Skeletal muscle satellite cell (primary cell): Measurements from ENCODE around the gene SRL.

Experiments
- H3K27me3 ChIP-seq: 2 replicates; pipeline ENCODE4 v1.7.0; 2013; ENCODE audit warnings: low read length; ENCODE audit not compliant: control insufficient read depth, insufficient read depth
- H3K36me3 ChIP-seq: 2 replicates; pipeline ENCODE4 v1.7.0; 2013; ENCODE audit warnings: mild to moderate bottlenecking, control low read depth, low read length; ENCODE audit not compliant: insufficient read depth
- H3K4me1 ChIP-seq: 2 replicates; pipeline ENCODE4 v1.7.0; 2013; ENCODE audit warnings: low read length; ENCODE audit not compliant: control insufficient read depth, insufficient read depth
- H3K4me2 ChIP-seq: 2 replicates; pipeline ENCODE4 v1.7.0; 2013; ENCODE audit warnings: mild to moderate bottlenecking, low read length
- H3K4me3 ChIP-seq: 2 replicates; pipeline ENCODE4 v1.7.0; 2013; ENCODE audit warnings: low read length
- H3K9ac ChIP-seq: 2 replicates; pipeline ENCODE4 v1.7.0; 2013; ENCODE audit warnings: mild to moderate bottlenecking, low read depth, low read length, moderate library complexity
- H3K9me3 ChIP-seq: replicated peaks from 2 replicates; pipeline ENCODE4 v1.7.0; 2013; ENCODE audit warnings: mild to moderate bottlenecking, control low read depth, low read length

Gene SRL

GRCh38 chr16:4190712-4191333 is 51.1 kb downstream of the SRL start:
- H3K4me2 ChIP-seq = no peak overlapping the region
- no peak overlapping the region for H3K9ac ChIP-seq
- no peak overlapping the region for H3K4me3 ChIP-seq
- no peaks in the 10 kb centered on the region for H3K4me1 ChIP-seq
- H3K27me3 ChIP-seq = peaks cover 9% of the 10 kb centered on the region
- no peaks in the 10 kb centered on the region for H3K9me3 ChIP-seq
- H3K36me3 ChIP-seq = no peaks in the 10 kb centered on the region

GRCh38 chr16:4190086-4190485 is 51.8 kb downstream of the SRL start:
- Histone ChIP-seq H3K4me3 (no peak overlapping the region), H3K9me3 (no peaks in the 10 kb centered on the region), H3K4me1 (no peaks in the 10 kb centered on the region), H3K4me2 (no peak overlapping the region), H3K27me3 (peaks cover 9% of the 10 kb centered on the region), H3K9ac (no peak overlapping the region), H3K36me3 (no peaks in the 10 kb centered on the region)

- Histone ChIP-seq H3K36me3 (no peaks in the 10 kb centered on the region), H3K4me1 (peaks cover 15% of the 10 kb centered on the region), H3K4me2 (peak overlapping the region; percentile 100), H3K9me3 (no peaks in the 10 kb centered on the region), H3K9ac (peak overlapping the region; percentile 94), H3K4me3 (peak overlapping the region; percentile 98), H3K27me3 (no peaks in the 10 kb centered on the region)
Observed at GRCh38 chr16:4184038-4184702, 57.7 kb downstream of the SRL start.

GRCh38 chr16:4183237-4184037 is 58.4 kb downstream of the SRL start:
- Histone ChIP-seq H3K4me2 (peak overlapping the region; percentile 100), H3K9ac (peak overlapping the region; percentile 94), H3K27me3 (no peaks in the 10 kb centered on the region), H3K4me3 (peak overlapping the region; percentile 98), H3K4me1 (peaks cover 20% of the 10 kb centered on the region), H3K36me3 (no peaks in the 10 kb centered on the region), H3K9me3 (no peaks in the 10 kb centered on the region)

GRCh38 chr16:4182581-4183236 is 59.2 kb downstream of the SRL start:
- Histone ChIP-seq H3K9me3 (no peaks in the 10 kb centered on the region), H3K27me3 (no peaks in the 10 kb centered on the region), H3K4me2 (peak overlapping the region; percentile 100), H3K36me3 (no peaks in the 10 kb centered on the region), H3K4me3 (peak overlapping the region; percentile 98), H3K4me1 (peaks cover 20% of the 10 kb centered on the region), H3K9ac (peak overlapping the region; percentile 94)

- Histone ChIP-seq H3K4me2 (no peak overlapping the region), H3K4me1 (peaks cover 27% of the 10 kb centered on the region), H3K4me3 (no peak overlapping the region), H3K27me3 (no peaks in the 10 kb centered on the region), H3K36me3 (no peaks in the 10 kb centered on the region), H3K9ac (no peak overlapping the region), H3K9me3 (no peaks in the 10 kb centered on the region)
Observed at GRCh38 chr16:4180511-4180910, 61.4 kb downstream of the SRL start.

GRCh38 chr16:4179763-4180260 is 62.1 kb downstream of the SRL start:
- no peak overlapping the region for H3K4me2 ChIP-seq
- no peaks in the 10 kb centered on the region for H3K9me3 ChIP-seq
- no peak overlapping the region for H3K4me3 ChIP-seq
- H3K4me1 ChIP-seq = peaks cover 27% of the 10 kb centered on the region
- H3K9ac ChIP-seq = no peak overlapping the region
- no peaks in the 10 kb centered on the region for H3K36me3 ChIP-seq
- no peaks in the 10 kb centered on the region for H3K27me3 ChIP-seq

GRCh38 chr16:4179020-4179419 is 62.9 kb downstream of the SRL start:
- Histone ChIP-seq H3K4me1 (peaks cover 21% of the 10 kb centered on the region), H3K36me3 (no peaks in the 10 kb centered on the region), H3K4me2 (no peak overlapping the region), H3K9me3 (no peaks in the 10 kb centered on the region), H3K27me3 (no peaks in the 10 kb centered on the region), H3K4me3 (no peak overlapping the region), H3K9ac (no peak overlapping the region)

GRCh38 chr16:4178468-4179010 is 63.3 kb downstream of the SRL start:
- no peak overlapping the region for H3K4me3 ChIP-seq
- no peaks in the 10 kb centered on the region for H3K27me3 ChIP-seq
- no peaks in the 10 kb centered on the region for H3K36me3 ChIP-seq
- H3K9me3 ChIP-seq = no peaks in the 10 kb centered on the region
- H3K4me1 ChIP-seq = peaks cover 21% of the 10 kb centered on the region
- no peak overlapping the region for H3K9ac ChIP-seq
- H3K4me2 ChIP-seq = no peak overlapping the region

GRCh38 chr16:4176906-4177417 is 64.9 kb downstream of the SRL start:
- Histone ChIP-seq H3K9me3 (no peaks in the 10 kb centered on the region), H3K4me1 (peaks cover 12% of the 10 kb centered on the region), H3K9ac (no peak overlapping the region), H3K4me3 (no peak overlapping the region), H3K27me3 (no peaks in the 10 kb centered on the region), H3K36me3 (no peaks in the 10 kb centered on the region), H3K4me2 (peak overlapping the region; percentile 26)

- H3K27me3 ChIP-seq = no peaks in the 10 kb centered on the region
- H3K9me3 ChIP-seq = no peaks in the 10 kb centered on the region
Observed at GRCh38 chr16:4175849-4176248, 66.0 kb downstream of the SRL start.

More at GRCh38 chr16:4175849-4176248, 66.0 kb downstream of the SRL start:
- Histone ChIP-seq H3K36me3 (no peaks in the 10 kb centered on the region), H3K4me3 (no peak overlapping the region), H3K9ac (no peak overlapping the region), H3K4me2 (no peak overlapping the region), H3K4me1 (peaks cover 12% of the 10 kb centered on the region)
